Lower lobe of right lung (tissue), 2 donors: ENCODE measurements around the gene RNF186. TPM values are rescaled to one million over a fixed set of nuclear protein-coding genes. Genes with fewer than 3 reads are reported as not detected.

Experiments used
- ATAC-seq, 2 donors: fragments of 200-7000 bp; cut with Tn5 transposase; one replicate each; pipeline ENCODE4 v1.9.1; 2020 to 2022; ENCODE audit warnings: mild to moderate bottlenecking in 2 of 2, moderate library complexity in 2 of 2
- DNase-seq: peaks from one replicate; pipeline ENCODE4 v3.0.0-alpha.2; 2020
- H3K27ac ChIP-seq: fragments of 200-600 bp; one replicate; pipeline ENCODE4 v1.8.0; 2022
- H3K27me3 ChIP-seq: fragments of 200-600 bp; one replicate; pipeline ENCODE4 v1.8.0; 2022; ENCODE audit warnings: low read depth
- H3K36me3 ChIP-seq: fragments of 200-600 bp; one replicate; pipeline ENCODE4 v1.8.0; 2022; ENCODE audit warnings: mild to moderate bottlenecking
- H3K4me1 ChIP-seq: fragments of 200-600 bp; one replicate; pipeline ENCODE4 v1.8.0; 2022
- H3K4me3 ChIP-seq: fragments of 200-600 bp; one replicate; pipeline ENCODE4 v1.8.0; 2022; ENCODE audit warnings: mild to moderate bottlenecking
- H3K9me3 ChIP-seq: fragments of 200-600 bp; one replicate; pipeline ENCODE4 v1.8.0; 2022
- CTCF ChIP-seq: fragments of 200-600 bp; IDR thresholded peaks from one replicate; pipeline ENCODE4 v1.8.0; 2022; ENCODE audit warnings: antibody characterized with exemption, mild to moderate bottlenecking
- intact Hi-C: fragments of 100-400 bp; cut with DNase I; formaldehyde crosslinking; loops from one replicate; pipeline ENCODE4 v1.11.0; 2022
- total RNA-seq: library from RNA; stranded (reverse); fragmentation: NEBNext Ultra II Directional; extraction: Animal tissue kit (Norgen Biotek cat#: 25700); gene quantifications from one replicate; pipeline ENCODE4 v1.2.1, GENCODE V29; 2021
- donor health status: DM: no; HTN: yes; CAD: no; lungs with severe emphysema.

Gene RNF186
- total RNA-seq, 1 donor from 2014 or later = not detected

DNA sequence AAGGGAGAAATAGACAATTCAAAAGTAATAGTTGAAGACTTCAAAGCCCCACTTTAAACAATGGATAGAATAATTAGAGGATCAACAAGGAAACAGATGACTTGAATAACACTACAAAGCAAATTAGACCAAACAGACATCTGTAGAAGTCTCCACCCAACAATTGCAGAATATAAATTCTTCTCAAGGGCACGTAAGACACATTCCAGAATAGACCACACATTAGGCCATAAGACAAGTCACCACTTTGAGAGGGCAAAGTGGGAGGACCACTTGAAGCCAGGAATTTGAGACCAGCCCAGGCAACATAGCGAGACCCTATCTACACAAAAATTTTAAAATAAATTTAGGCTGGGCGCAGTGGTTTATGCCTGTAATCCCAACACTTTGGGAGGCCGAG is 20.5 kb upstream of the RNF186 start:
- TF ChIP-seq CTCF = no peak
- H3K4me3 ChIP-seq = no peak overlapping the region
- intact Hi-C loops = no loop called here
- no peak for DNase-seq
- H3K36me3 ChIP-seq = no peaks in the 10 kb centered on the region
- no peak overlapping the region for H3K27ac ChIP-seq
- peaks cover 13% of the 10 kb centered on the region for H3K27me3 ChIP-seq
- no peak for ATAC-seq
- H3K4me1 ChIP-seq = no peaks in the 10 kb centered on the region
- H3K9me3 ChIP-seq = no peaks in the 10 kb centered on the region

- no peak for TF ChIP-seq CTCF
- no peaks in the 10 kb centered on the region for H3K4me1 ChIP-seq
- no peaks in the 10 kb centered on the region for H3K9me3 ChIP-seq
- DNase-seq (no peak), ATAC-seq (no peak)
- H3K27ac ChIP-seq = no peak overlapping the region
- H3K4me3 ChIP-seq = no peak overlapping the region
- intact Hi-C loops = no loop called here
- H3K27me3 ChIP-seq = peaks cover 14% of the 10 kb centered on the region
- no peaks in the 10 kb centered on the region for H3K36me3 ChIP-seq
Measured at GRCh38 chr1:19831441-19831840, 16.4 kb upstream of the RNF186 start.

DNA sequence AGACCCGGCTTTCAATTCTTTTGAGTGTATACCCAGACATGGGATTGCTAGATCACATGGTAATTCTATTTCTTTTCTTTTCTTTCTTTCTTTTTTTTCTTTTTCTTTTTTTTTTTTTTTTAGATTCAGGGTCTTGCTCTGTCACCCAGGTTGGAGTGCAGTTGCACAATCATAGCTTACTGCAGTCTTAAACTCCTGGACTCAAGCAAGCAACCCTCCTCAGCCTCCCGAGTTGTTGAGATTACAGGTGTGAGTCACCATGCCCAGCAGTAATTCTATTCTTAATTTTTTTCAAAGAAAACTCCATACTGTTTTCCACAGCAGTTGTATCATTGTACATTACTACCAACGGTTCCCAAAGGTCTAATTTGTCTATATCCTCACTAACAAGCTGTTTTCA is 13.5 kb upstream of the RNF186 start:
- DNase-seq = no peak
- Histone ChIP-seq H3K4me1 (no peaks in the 10 kb centered on the region), H3K4me3 (no peak overlapping the region), H3K36me3 (no peaks in the 10 kb centered on the region), H3K9me3 (no peaks in the 10 kb centered on the region), H3K27me3 (peaks cover 18% of the 10 kb centered on the region), H3K27ac (no peak overlapping the region)
- intact Hi-C loops = no loop called here
- no peak for ATAC-seq
- no peak for TF ChIP-seq CTCF

GRCh38 chr1:19825298-19825697 is 10.2 kb upstream of the RNF186 start:
- Histone ChIP-seq H3K36me3 (no peaks in the 10 kb centered on the region), H3K27me3 (peaks cover 4% of the 10 kb centered on the region), H3K27ac (no peak overlapping the region), H3K4me1 (no peaks in the 10 kb centered on the region), H3K4me3 (no peak overlapping the region), H3K9me3 (no peaks in the 10 kb centered on the region)
- intact Hi-C loops = no loop called here
- ATAC-seq (no peak), DNase-seq (no peak)
- no peak for TF ChIP-seq CTCF

GRCh38 chr1:19824541-19824940 is 9.5 kb upstream of the RNF186 start:
- TF ChIP-seq CTCF = no peak
- Histone ChIP-seq H3K4me3 (no peak overlapping the region), H3K27ac (no peak overlapping the region), H3K4me1 (no peaks in the 10 kb centered on the region), H3K9me3 (no peaks in the 10 kb centered on the region), H3K36me3 (no peaks in the 10 kb centered on the region), H3K27me3 (peaks cover 4% of the 10 kb centered on the region)
- DNase-seq (no peak), ATAC-seq (no peak)
- intact Hi-C loops = no loop called here

GRCh38 chr1:19824036-19824435 is 9.0 kb upstream of the RNF186 start:
- DNase-seq = no peak
- Histone ChIP-seq H3K36me3 (no peaks in the 10 kb centered on the region), H3K27ac (no peak overlapping the region), H3K4me3 (no peak overlapping the region), H3K27me3 (peaks cover 4% of the 10 kb centered on the region), H3K9me3 (no peaks in the 10 kb centered on the region), H3K4me1 (no peaks in the 10 kb centered on the region)
- no peak for ATAC-seq
- intact Hi-C loops = no loop called here
- TF ChIP-seq CTCF = no peak
